GM19324 (cell line): Measurements from ENCODE around the gene MEIS3.

ENCODE experiments used
- ATAC-seq: cut with Tn5 transposase; IDR thresholded peaks from one replicate; pipeline ENCODE4 v1.9.1; 2021; ENCODE audit warnings: mild to moderate bottlenecking, moderate library complexity; ENCODE audit not compliant: unreplicated experiment, low FRiP score

MEIS3 gene

GRCh38 chr19:47419030-47419783, at the start of gene MEIS3:
Gene MEIS3 (minus strand): TSS chr19:47419527. CDS start chr19:47419081, 446 bp downstream.
- no peak for ATAC-seq

- ATAC-seq = no peak
These were observed 48.6 kb upstream of the MEIS3 start for GRCh38 chr19:47467914-47468313.

- ATAC-seq = no peak
These were observed 46.6 kb upstream of the MEIS3 start for GRCh38 chr19:47465957-47466356.

- ATAC-seq = no peak
These were observed 45.5 kb upstream of the MEIS3 start for GRCh38 chr19:47464675-47465419.

- ATAC-seq = no peak
These were observed 42.5 kb upstream of the MEIS3 start for GRCh38 chr19:47461876-47462275.

- ATAC-seq = no peak
These were observed 40.1 kb upstream of the MEIS3 start for GRCh38 chr19:47459477-47459876.

GRCh38 chr19:47458672-47459071, 39.3 kb upstream of the MEIS3 start:
- ATAC-seq = no peak

- no peak for ATAC-seq
These were observed 37.6 kb upstream of the MEIS3 start for GRCh38 chr19:47456721-47457474.

GRCh38 chr19:47450478-47450877, 31.2 kb upstream of the MEIS3 start:
- no peak for ATAC-seq

GRCh38 chr19:47448360-47448727, 29.0 kb upstream of the MEIS3 start:
- no peak for ATAC-seq

GRCh38 chr19:47447470-47448359, 28.4 kb upstream of the MEIS3 start:
- no peak for ATAC-seq

- ATAC-seq = no peak
These were observed 27.5 kb upstream of the MEIS3 start for GRCh38 chr19:47446534-47447469.

GRCh38 chr19:47445937-47446402, 26.6 kb upstream of the MEIS3 start:
- no peak for ATAC-seq

GRCh38 chr19:47445527-47445926, 26.2 kb upstream of the MEIS3 start:
- ATAC-seq = no peak

- ATAC-seq = no peak
These were observed 25.1 kb upstream of the MEIS3 start for GRCh38 chr19:47444388-47444821.

GRCh38 chr19:47443331-47443730, 24.0 kb upstream of the MEIS3 start:
- no peak for ATAC-seq

GRCh38 chr19:47438793-47439220, 19.5 kb upstream of the MEIS3 start:
- no peak for ATAC-seq

GRCh38 chr19:47437500-47437899, 18.2 kb upstream of the MEIS3 start:
- no peak for ATAC-seq
